NK-92 (cell line): ENCODE measurements around the gene SLC7A11.

Source experiments
- DNase-seq: peaks from one replicate; lab custom pipeline; 2025; ENCODE audit not compliant: unreplicated experiment; lab: John Stamatoyannopoulos, UW

The SLC7A11 gene

GRCh38 chr4:138242076-138242833 lies at the start of gene SLC7A11:
Gene SLC7A11 (minus strand): TSS chr4:138242349. CDS start chr4:138242069, 280 bp downstream.
- DNase-seq: no peak

DNA sequence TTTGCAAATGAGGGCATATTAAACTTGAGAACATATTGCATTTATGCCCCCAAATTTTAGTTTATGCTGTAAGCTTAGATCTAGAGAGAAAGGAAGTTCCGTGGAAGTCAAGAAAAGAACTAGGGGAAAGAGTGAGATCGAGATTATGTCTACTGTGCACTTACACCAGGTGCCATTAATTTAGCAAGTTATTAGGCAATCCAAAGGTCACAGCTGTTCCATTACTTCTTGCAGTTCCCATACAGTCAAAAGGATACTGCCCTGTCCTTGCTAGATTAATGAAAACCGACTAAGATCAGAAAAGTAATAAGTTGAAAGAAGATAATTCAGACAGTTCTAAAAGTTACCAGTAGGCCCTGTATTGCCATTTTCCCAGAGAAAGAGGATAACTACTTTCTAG lies 49.3 kb upstream of the SLC7A11 start:
- DNase-seq: no peak

DNA sequence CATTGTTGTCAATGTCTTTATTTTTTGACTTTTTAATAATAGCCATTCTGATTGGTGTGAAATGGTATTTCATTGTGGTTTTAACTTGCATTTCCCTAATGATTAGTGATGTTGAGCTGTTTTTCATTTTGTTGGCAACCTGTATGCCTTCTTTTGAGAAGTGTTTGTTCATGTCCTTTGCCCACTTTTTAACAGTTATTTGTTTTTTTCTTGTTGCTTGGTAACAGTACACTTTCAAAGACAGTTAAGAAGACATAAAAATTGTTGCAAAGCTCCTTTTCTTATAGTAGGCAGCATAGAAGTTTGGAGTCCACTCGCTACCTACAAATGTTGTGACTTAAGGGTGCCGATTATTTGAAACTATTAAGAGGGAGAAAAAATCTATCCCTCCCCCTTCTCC lies 48.7 kb upstream of the SLC7A11 start:
- DNase-seq: no peak

DNA sequence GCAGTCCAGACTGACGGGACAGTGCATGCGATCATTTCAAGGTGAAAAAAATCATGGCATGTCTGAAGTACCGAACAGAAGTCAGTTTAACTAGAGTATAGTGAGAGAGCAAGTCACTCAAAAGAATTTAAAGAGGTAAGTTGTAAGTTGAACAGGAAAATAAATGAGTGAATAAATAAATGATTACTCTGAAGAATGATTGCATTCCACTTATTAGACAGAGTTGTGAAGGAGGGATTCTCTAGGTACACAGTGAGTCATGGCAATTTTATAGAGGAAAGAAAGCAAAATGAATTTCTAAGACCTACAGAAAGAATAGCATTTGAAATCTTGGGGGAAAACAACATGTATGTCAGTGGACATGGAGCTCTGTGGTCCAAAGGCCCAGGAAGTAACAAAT lies 37.1 kb upstream of the SLC7A11 start:
- DNase-seq: no peak

- DNase-seq: no peak
These were observed 35.0 kb upstream of the SLC7A11 start for GRCh38 chr4:138277133-138277532.

DNA sequence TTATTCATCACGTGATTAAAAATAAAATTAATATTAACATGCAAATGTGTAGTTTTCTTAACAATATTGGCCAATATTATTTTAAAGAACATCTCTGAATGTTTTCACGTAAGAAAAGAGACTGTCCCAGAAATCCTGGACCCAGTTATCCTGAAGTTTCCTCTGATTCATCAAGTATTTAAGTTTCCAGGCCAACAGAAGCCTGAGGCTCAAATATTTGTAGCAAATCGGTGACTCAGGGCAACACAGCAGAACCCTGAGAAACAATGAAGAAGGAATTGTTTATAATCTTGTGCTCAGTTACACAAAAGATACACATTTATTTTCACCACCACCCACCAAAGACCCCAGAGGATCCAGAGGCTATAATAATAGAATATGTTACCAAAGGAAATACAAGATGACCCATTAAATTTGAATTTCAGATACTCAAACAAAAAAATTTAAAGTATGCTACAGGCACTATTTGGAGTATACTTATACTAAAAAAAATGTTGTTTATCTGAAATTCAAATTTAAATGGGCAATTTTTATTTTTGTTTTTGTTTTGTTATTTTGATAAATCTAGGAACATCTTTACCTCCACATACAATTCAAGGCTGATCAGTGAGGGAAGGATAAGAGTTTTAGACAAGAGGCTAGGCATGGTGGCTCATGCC lies 33.9 kb upstream of the SLC7A11 start:
- no peak for DNase-seq

- DNase-seq: no peak
These were observed 33.1 kb upstream of the SLC7A11 start for GRCh38 chr4:138275216-138275615.

GRCh38 chr4:138269175-138269574 lies 27.0 kb upstream of the SLC7A11 start:
- no peak for DNase-seq

GRCh38 chr4:138267835-138268234 lies 25.7 kb upstream of the SLC7A11 start:
- DNase-seq: no peak

DNA sequence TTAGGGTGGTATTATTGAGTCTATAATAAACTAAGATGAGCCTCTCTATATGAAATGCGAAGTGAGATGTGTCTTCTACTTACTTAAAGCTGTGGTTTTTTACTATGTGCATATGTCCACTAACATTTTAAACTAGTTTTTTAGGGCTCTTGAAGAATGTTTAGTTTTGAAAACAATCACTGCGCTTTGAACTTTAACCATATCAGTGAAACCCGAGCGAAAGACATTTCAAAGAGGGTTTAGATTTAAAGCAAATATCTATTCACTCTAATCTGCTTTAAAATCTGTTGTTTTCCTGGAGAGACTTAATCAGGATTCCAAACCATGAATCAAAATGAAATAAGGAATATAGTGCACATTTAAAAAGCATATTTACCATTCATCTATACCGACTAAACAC lies 24.8 kb upstream of the SLC7A11 start:
- no peak for DNase-seq

DNA sequence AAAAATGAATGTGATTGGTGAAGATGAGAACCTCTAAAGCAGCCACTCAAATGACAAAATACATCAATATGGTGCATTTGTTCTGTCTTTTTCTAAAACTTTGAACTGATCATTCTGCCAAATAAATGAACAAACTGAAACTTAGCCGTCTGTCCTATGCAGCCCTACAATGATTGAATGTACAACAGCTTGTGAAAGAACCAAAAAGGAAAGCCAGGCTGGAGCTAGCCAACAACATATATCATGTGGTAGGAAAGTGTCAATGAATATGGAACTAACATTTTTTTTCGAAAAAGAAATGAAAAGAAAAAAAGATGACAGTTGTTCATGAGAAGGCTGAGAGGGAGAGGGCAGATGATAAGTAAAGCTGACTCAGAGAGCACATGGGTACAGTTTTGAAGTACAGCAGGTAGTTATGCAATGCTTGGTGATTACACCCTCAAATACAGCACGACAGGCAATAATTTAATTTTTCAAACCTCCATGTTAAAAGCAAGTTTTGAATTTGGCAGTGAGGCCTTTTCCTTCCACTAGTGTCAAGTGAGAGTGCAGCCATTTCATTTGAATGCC lies 21.2 kb upstream of the SLC7A11 start:
- no peak for DNase-seq

- no peak for DNase-seq
These were observed 20.3 kb upstream of the SLC7A11 start for GRCh38 chr4:138262469-138262868.

- DNase-seq: no peak
These were observed 19.9 kb upstream of the SLC7A11 start for GRCh38 chr4:138262030-138262429.

GRCh38 chr4:138259824-138260223 lies 17.7 kb upstream of the SLC7A11 start:
- no peak for DNase-seq

DNA sequence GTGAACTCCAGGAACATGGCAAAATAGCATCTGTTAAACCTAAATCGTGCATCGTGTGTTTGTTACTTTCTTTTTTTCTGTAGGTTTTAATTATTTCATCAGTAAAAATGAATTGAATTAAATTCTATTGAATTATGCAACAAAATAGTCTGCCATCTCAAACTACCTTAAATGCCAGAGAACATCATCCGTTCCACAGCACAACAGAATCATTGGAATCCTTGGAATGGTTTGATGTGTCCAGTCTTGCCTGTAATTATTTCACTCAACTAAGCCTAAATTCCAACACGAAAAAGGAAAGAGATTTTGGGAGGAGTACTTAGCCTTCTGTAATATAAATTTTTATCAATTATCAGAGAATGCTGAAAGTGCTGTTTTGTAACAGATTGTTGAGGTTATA lies 17.1 kb upstream of the SLC7A11 start:
- no peak for DNase-seq

GRCh38 chr4:138256608-138257007 lies 14.5 kb upstream of the SLC7A11 start:
- DNase-seq: no peak

GRCh38 chr4:138255917-138256597 lies 13.9 kb upstream of the SLC7A11 start:
- no peak for DNase-seq

DNA sequence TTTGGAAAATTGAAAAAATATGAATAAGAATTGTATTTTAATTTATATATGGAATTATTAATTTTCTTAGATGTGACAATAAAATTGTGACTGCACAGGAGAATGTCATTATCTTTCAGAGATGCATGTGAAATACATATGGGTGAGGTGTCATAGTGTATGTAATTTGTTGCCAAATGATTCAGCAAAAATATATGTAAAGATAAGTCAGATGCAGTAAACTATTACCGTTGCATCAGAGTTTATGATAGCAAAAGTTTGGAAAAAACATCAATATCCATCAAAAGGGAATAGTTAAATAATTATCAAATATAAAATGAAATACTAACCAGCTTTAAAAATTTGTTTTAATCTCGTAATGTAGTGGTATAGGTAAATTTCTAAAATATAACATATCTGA lies 10.4 kb upstream of the SLC7A11 start:
- no peak for DNase-seq

- no peak for DNase-seq
These were observed 9.8 kb upstream of the SLC7A11 start for GRCh38 chr4:138251938-138252337.

DNA sequence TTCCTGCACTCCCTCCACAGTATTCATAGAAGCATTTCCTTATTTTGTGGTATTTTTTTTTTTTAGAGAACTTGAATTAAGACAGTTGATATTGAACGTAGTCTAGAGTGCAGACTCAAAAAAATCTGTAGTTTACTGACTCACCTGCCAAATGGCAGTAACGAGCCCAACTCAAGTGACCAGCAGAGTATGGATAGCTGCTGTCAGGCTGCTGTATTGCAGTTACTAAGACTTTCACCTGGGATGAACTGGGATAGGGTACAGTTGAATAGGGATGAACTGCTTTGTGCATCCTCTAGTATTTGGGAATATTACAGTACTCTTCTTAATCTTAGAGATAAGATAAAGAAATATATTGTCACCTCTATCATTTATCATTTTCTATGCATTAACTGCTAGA lies 7.0 kb upstream of the SLC7A11 start:
- DNase-seq: no peak

DNA sequence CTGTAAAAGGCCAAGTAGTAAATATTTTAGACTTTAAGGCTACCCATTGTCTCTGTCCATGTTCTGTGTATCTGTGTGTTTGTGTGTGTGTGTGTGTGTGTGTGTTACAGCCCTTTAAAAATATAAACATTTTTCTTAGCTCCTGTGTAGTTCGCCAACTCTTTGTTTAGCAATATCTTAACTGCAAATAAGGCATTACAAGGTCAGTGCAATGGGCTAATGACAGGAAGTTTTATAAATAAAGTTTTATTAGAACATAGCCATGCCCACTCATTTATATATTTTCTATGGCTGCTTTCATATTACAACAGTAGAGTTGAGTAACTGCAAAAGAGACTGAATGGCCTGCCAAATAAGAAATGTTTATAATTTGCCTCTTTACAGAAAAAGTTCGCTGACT lies 5.9 kb upstream of the SLC7A11 start:
- DNase-seq: no peak

- DNase-seq: no peak
These were observed 5.5 kb upstream of the SLC7A11 start for GRCh38 chr4:138247643-138248042.
